Psoas muscle (tissue), 8 donors: Measurements from ENCODE around the gene PRKCH. TPM values are rescaled to one million over a fixed set of nuclear protein-coding genes. Genes with fewer than 3 reads are reported as not detected.

ENCODE experiments used
- ATAC-seq, 4 donors: fragments of 200-7000 bp; cut with Tn5 transposase; one replicate each; pipeline ENCODE4 v1.9.1; 2020; ENCODE audit warnings: moderate library complexity in 3 of 4, mild to moderate bottlenecking in 2 of 4
- DNase-seq, 2 donors: peaks; one replicate each; pipeline ENCODE4 v3.0.0-alpha.2; 2020
- H3K27ac ChIP-seq: fragments of 200-600 bp; one replicate; pipeline ENCODE4 v1.8.0; 2022
- H3K27me3 ChIP-seq, 3 donors: fragments of 200-600 bp in 1 of 3; one replicate each; pipeline versions ENCODE4 v1.6.1 to v1.8.0; 2013 to 2022; ENCODE audit warnings: low read length in 2 of 3, mild to moderate bottlenecking in 2 of 3, moderate library complexity in 1 of 3; ENCODE audit not compliant: insufficient read depth in 3 of 3
- H3K36me3 ChIP-seq, 2 donors: fragments of 200-600 bp in 1 of 2; one replicate each; pipeline versions ENCODE4 v1.6.1 to v1.8.0; 2013 to 2022; ENCODE audit warnings: low read depth in 1 of 2, mild to moderate bottlenecking in 1 of 2, moderate library complexity in 1 of 2; ENCODE audit not compliant: insufficient read depth in 1 of 2
- H3K4me1 ChIP-seq: fragments of 200-600 bp; one replicate; pipeline ENCODE4 v1.8.0; 2022
- H3K4me3 ChIP-seq: fragments of 200-600 bp; one replicate; pipeline ENCODE4 v1.8.0; 2022; ENCODE audit warnings: mild to moderate bottlenecking
- H3K9me3 ChIP-seq: fragments of 200-600 bp; one replicate; pipeline ENCODE4 v1.8.0; 2022
- WGBS, 3 donors: extraction: QIAGEN DNeasy Blood & Tissue Kit; methylation state at CpG; one replicate each; pipeline versions ENCODE4 v1.1.6 to v1.1.7; 2013; 5-methylcytosine and 5-hydroxymethylcytosine counted together
- intact Hi-C, 2 donors: fragments of 100-400 bp; cut with DNase I; formaldehyde crosslinking; loops; one replicate each; pipeline versions ENCODE4 v1.11.0 to v1.14.2; 2022
- polyA plus RNA-seq, 3 donors: library from polyadenylated mRNA; stranded (reverse); fragments of 200-250 nt; gene quantifications; one replicate each; pipeline ENCODE4 v1.2.3, GENCODE V29; 2013
- total RNA-seq, 4 donors: library from RNA; stranded (reverse); fragmentation: NEBNext Ultra II Directional in 2 of 4; extraction: Animal tissue kit (Norgen Biotek cat#: 25700) in 2 of 4; gene quantifications; one replicate each; pipeline versions ENCODE4 v1.2.1 to v1.2.4, GENCODE V29; 2021 to 2023
- TF ChIP-seq, protein P1 (sequence below): fragments of 200-600 bp; IDR thresholded peaks from one replicate; pipeline ENCODE4 v1.8.0; 2022; ENCODE audit warnings: antibody characterized with exemption
- donor health status: healthy with polysubstance abuse.
- donor health status: DM: no; HTN: no; CAD: no; lungs with moderate emphysema.
- donor health status: Bipolar disorder and iron deficiency.
- donor health status: healthy.
- donor health status: DM: yes; HTN: yes; CAD: no.
- donor health status: DM: no; HTN: no; CAD: no.
- donor health status: DM: no; HTN: no; CAD: no.
- donor health status: DM: yes; HTN: yes; CAD: no.

Gene PRKCH
- total and polyA plus RNA-seq, 7 donors, result 5.9 to 17.9 (median 11.1) TPM

DNA sequence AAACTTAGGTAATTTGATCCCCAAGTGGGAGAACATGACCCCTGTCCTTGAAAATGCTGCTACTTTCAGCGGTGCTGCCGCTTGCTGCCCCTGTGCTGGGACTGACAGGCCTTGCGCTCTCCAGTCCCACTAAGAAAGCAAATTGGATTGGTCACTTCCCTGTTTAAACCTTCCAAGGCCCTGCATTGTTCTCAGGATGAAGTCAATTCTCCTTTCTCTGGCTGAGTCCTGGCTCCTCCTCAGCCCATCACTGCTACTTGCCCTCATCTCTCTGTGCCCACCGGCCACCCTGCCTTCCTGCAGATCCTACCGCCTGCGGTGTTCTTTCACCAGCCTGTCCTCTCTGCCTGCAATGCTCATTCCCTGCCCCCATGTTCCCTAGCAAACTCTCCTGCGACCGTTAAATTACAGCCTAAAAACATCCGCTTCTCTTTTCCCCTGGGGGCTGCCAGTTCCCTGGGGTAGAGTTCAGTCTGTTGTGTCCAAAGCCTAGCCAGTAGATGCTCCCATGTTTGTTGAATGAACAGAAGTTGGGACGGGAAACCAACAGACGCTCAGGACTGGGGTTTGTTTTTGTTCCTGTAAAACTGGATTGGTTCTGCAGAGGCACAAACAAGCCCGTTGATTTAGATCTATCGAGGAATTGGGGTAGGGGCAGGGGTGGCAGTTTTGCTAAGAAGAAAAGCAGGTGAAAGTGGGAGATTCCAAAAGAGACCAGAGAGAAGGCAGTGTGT is 246.6 kb downstream of the PRKCH start:
- intact Hi-C loops, result no loop called here
- WGBS, 3 donors, result 54 to 61% (median 56%) methylated on average over 13 of the region's 13 CpGs
- H3K4me3 ChIP-seq, result peak overlapping the region; percentile 48
- TF ChIP-seq, protein P1, sequence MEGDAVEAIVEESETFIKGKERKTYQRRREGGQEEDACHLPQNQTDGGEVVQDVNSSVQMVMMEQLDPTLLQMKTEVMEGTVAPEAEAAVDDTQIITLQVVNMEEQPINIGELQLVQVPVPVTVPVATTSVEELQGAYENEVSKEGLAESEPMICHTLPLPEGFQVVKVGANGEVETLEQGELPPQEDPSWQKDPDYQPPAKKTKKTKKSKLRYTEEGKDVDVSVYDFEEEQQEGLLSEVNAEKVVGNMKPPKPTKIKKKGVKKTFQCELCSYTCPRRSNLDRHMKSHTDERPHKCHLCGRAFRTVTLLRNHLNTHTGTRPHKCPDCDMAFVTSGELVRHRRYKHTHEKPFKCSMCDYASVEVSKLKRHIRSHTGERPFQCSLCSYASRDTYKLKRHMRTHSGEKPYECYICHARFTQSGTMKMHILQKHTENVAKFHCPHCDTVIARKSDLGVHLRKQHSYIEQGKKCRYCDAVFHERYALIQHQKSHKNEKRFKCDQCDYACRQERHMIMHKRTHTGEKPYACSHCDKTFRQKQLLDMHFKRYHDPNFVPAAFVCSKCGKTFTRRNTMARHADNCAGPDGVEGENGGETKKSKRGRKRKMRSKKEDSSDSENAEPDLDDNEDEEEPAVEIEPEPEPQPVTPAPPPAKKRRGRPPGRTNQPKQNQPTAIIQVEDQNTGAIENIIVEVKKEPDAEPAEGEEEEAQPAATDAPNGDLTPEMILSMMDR, result no peak
- ATAC-seq, result no peak
- no peaks in the 10 kb centered on the region for H3K9me3 ChIP-seq
- H3K36me3 ChIP-seq, result no peaks in the 10 kb centered on the region
- no peaks in the 10 kb centered on the region for H3K27me3 ChIP-seq
- no peak overlapping the region for H3K27ac ChIP-seq
- no peak for DNase-seq
- H3K4me1 ChIP-seq, result peaks cover 19% of the 10 kb centered on the region

DNA sequence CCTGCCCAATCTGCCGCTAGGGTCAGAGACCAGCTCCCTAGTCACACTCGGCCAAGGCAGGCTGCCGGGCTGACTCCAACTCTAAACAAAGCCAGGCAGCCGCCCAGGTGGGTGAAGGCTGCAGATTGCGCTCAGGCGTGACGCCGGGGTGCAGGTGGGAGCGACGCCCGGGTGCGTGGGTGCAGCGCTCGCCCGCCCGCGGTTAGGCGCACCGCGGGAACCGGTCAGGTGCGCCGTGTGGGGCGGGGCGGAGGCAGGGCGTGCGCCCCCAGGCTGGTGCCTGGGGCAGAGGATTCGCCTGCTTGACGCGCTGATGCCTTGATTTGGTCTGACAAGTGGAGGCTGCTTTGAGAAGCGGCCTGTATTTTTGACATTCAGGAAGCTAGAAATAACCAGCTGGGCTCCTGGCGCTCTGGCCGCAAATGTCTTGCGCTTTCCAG is 247.2 kb downstream of the PRKCH start:
- ATAC-seq, result peak; percentile 65 to 76 (median 70)
- peak overlapping the region; percentile 48 for H3K4me3 ChIP-seq
- peaks cover 16% of the 10 kb centered on the region for H3K4me1 ChIP-seq

DNA sequence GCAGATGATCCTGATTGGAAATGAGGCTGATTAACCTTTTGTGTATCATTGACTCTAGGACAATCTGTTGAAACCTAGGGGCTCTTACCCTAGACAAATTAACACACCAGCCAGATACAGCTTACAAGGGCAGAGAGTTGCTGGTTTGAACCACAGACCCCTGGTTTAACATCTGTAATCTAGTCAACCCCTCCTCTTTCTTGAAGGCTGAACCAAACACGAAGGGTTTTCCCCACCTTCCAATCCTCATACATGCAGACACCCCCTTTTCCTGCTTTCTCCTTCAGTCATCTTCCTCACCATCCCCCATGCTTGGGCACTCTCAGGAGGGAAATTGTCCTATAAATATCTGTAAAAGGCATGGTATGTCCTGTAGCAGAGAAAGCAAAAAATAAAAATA is 247.9 kb downstream of the PRKCH start:
- Histone ChIP-seq H3K27me3 (no peaks in the 10 kb centered on the region), H3K36me3 (no peaks in the 10 kb centered on the region), H3K27ac (no peak overlapping the region), H3K4me1 (peaks cover 16% of the 10 kb centered on the region), H3K9me3 (no peaks in the 10 kb centered on the region), H3K4me3 (no peak overlapping the region)
- TF ChIP-seq, protein P1, result no peak
- WGBS, 3 donors, result 72 to 82% (median 74%) methylated on average over 1 of the region's 1 CpG
- DNase-seq (no peak), ATAC-seq (peak in 1 of 4 donors; percentile 3)
- intact Hi-C loops, result no loop called here

More for the DNA sequence above, 247.2 kb downstream of the PRKCH start:
- WGBS, 3 donors, result 30 to 45% (median 38%) methylated on average over 34 of the region's 34 CpGs
- intact Hi-C loops, result no loop called here
- H3K36me3 ChIP-seq, result no peaks in the 10 kb centered on the region
- no peak overlapping the region for H3K27ac ChIP-seq
- DNase-seq, result peak in 1 of 2 donors; percentile 44
- TF ChIP-seq, protein P1, result no peak
- no peaks in the 10 kb centered on the region for H3K9me3 ChIP-seq
- no peaks in the 10 kb centered on the region for H3K27me3 ChIP-seq

DNA sequence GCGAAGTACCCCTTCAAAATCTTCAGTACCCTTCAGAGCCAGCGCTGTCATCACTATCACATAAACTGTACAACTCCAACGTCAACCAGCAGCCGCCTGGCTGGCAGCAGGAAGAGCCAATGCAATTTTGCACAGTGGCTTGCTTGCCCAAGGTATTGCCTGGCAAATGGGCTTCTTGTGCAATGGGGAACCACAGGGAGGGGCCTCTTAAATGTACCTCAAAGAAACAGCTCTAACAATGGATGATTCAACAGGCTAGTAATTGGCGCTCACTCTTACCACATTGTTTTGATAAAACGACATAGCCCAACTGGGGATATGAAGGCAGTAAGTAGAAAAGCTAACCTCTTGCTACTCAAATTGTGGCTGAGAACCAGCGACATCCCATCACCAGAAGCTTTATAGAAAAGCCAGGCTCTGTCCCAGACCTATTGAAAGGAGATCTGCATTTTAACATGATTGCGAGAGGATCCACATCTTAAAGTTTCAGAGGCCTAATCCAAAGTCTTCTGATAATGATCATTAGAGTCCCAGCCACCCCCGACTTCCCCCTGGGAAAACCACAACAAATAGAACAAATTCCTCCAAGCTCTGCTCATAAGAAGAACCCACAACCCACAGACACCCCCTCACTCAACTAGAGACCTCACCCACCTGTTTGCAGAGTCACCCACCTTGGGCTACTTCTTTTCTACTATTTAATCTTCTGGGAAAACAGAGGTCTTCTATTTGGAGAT is 248.6 kb downstream of the PRKCH start:
- TF ChIP-seq, protein P1, result no peak
- no peaks in the 10 kb centered on the region for H3K27me3 ChIP-seq
- no peaks in the 10 kb centered on the region for H3K9me3 ChIP-seq
- H3K36me3 ChIP-seq, result no peaks in the 10 kb centered on the region
- no peak overlapping the region for H3K4me3 ChIP-seq
- ATAC-seq, result peak; percentile 42 to 85 (median 72)
- H3K4me1 ChIP-seq, result peaks cover 16% of the 10 kb centered on the region
- intact Hi-C loops, result no loop called here
- peak overlapping the region; percentile 31 for H3K27ac ChIP-seq
- WGBS, 3 donors, result 70 to 76% (median 74%) methylated on average over 9 of the region's 9 CpGs
- peak; percentile 56 to 65 for DNase-seq
